SU-DHL-6 (cell line): ENCODE results near the gene SKP2.

Source experiments
- CTCF ChIP-seq: fragments of 200-600 bp; sonication (generic); IDR thresholded peaks from one replicate; pipeline ENCODE4 v1.5.1; 2017; ENCODE audit warnings: antibody characterized with exemption, mild to moderate bottlenecking, low read length, moderate library complexity; ENCODE audit not compliant: insufficient read depth, poor library complexity, severe bottlenecking
- EZH2phosphoT487 ChIP-seq: fragments of 200-600 bp; sonication (generic), shearing (Covaris generic); conservative IDR thresholded peaks from 2 replicates; pipeline ENCODE4 v1.6.1; 2018; ENCODE audit warnings: mild to moderate bottlenecking, antibody characterized with exemption, low read length, moderate library complexity, mixed read lengths

DNA sequence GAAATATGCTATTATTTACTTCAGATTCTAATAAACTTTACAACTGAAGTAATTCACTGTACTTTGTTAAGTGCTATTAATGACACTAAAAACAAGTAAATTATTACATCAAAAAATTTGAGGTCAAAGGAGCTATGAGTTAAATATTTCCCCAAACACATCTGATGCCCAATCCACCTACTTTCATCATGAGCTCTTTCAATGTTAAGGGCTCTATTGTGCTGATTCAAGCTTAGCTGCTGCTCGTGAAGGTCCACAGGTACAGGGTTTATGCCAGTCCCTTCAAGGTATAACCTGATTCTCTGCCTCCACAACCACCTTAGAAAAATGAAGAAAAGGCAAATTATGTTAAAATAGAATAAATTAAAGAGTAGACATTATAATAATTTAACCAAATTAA is 65.7 kb downstream of the SKP2 start:
- TF ChIP-seq CTCF (no peak), EZH2phosphoT487 (no peak)
